Epithelial cell of esophagus (primary cell): Measurements from ENCODE around the gene DNAAF3.

Experiments
- DNase-seq: peaks from one replicate; pipeline ENCODE4 v3.0.0; 2010; ENCODE audit warnings: low read depth
- H3K4me3 ChIP-seq: 2 replicates; pipeline ENCODE4 v1.5.1; 2011; ENCODE audit warnings: mild to moderate bottlenecking, low read length, control low read depth
- CTCF ChIP-seq: IDR thresholded peaks from 2 replicates; pipeline ENCODE4 v1.5.1; 2011; ENCODE audit warnings: low read depth, mild to moderate bottlenecking, low read length, control low read depth, inconsistent platforms; ENCODE audit not compliant: insufficient read depth; ENCODE audit errors: missing control alignments

DNAAF3 gene

GRCh38 chr19:55118401-55118991 lies 47.9 kb downstream of the DNAAF3 start:
- TF ChIP-seq CTCF, result no peak
- DNase-seq, result no peak
- peak overlapping the region; percentile 78 for H3K4me3 ChIP-seq

GRCh38 chr19:55117663-55118391 lies 48.6 kb downstream of the DNAAF3 start:
- no peak for TF ChIP-seq CTCF
- peak; percentile 99 for DNase-seq
- peak overlapping the region; percentile 78 for H3K4me3 ChIP-seq

GRCh38 chr19:55116859-55117662 lies 49.4 kb downstream of the DNAAF3 start, which contains the start of gene PPP1R12C:
PPP1R12C (minus strand) TSS chr19:55117637; CDS start chr19:55117543, 94 bp downstream.
- TF ChIP-seq CTCF, result no peak
- peak within 1 kb of the TSS; percentile 78 for H3K4me3 ChIP-seq
- DNase-seq, result no peak

- no peak for TF ChIP-seq CTCF
- peak overlapping the region; percentile 76 for H3K4me3 ChIP-seq
- peak; percentile 47 for DNase-seq
Measured at GRCh38 chr19:55116232-55116858, 50.1 kb downstream of the DNAAF3 start.

- DNase-seq, result no peak
- H3K4me3 ChIP-seq, result peak overlapping the region; percentile 76
- no peak for TF ChIP-seq CTCF
Measured at GRCh38 chr19:55115446-55116065, 50.9 kb downstream of the DNAAF3 start.

- no peak overlapping the region for H3K4me3 ChIP-seq
- no peak for TF ChIP-seq CTCF
- no peak for DNase-seq
Measured at GRCh38 chr19:55114566-55115145, 51.8 kb downstream of the DNAAF3 start.
